ENCODE data around the gene IDH3A. TPM values are rescaled to one million over a fixed set of nuclear protein-coding genes. Genes with fewer than 3 reads are reported as not detected.

IDH3A gene
- total RNA-seq, 2 donors from 2014 or later, result 203 to 264 TPM

DNA sequence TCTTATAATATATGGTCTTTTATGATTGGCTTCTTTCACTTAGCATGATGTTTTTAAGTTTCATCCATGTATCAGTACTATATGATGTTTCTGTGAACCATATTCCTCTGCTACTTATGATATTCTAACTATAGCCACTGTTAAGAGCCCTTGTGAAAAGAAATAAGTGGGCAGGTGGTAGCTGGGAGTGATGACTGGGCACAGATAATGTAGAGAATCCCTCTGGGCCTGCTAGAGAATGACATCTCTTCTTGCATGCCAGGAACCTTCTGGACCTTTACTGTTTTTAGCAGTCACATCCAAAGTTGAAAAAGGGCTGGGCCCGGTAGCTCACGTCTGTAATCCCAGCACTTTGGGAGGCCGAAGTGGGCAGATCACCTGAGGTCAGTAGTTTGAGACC lies 10.2 kb downstream of the IDH3A start:
- no peak overlapping the region for H3K4me3 ChIP-seq
- TF ChIP-seq, protein P1, sequence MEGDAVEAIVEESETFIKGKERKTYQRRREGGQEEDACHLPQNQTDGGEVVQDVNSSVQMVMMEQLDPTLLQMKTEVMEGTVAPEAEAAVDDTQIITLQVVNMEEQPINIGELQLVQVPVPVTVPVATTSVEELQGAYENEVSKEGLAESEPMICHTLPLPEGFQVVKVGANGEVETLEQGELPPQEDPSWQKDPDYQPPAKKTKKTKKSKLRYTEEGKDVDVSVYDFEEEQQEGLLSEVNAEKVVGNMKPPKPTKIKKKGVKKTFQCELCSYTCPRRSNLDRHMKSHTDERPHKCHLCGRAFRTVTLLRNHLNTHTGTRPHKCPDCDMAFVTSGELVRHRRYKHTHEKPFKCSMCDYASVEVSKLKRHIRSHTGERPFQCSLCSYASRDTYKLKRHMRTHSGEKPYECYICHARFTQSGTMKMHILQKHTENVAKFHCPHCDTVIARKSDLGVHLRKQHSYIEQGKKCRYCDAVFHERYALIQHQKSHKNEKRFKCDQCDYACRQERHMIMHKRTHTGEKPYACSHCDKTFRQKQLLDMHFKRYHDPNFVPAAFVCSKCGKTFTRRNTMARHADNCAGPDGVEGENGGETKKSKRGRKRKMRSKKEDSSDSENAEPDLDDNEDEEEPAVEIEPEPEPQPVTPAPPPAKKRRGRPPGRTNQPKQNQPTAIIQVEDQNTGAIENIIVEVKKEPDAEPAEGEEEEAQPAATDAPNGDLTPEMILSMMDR (IDR thresholded peaks at IDR 0.05), result no peak
- H3K27me3 ChIP-seq, result no peaks in the 10 kb centered on the region
- H3K27ac ChIP-seq, result no peak overlapping the region
- intact Hi-C loops (cut with DNase I), result no loop called here
- no peak overlapping the region for H3K9ac ChIP-seq (ENCODE audit: low read depth in 2 of 2, low read length in 2 of 2)
- H3K36me3 ChIP-seq, result no peaks in the 10 kb centered on the region
- no peaks in the 10 kb centered on the region for H3K4me1 ChIP-seq
- no peak for DNase-seq
- H3K9me3 ChIP-seq, result no peaks in the 10 kb centered on the region

DNA sequence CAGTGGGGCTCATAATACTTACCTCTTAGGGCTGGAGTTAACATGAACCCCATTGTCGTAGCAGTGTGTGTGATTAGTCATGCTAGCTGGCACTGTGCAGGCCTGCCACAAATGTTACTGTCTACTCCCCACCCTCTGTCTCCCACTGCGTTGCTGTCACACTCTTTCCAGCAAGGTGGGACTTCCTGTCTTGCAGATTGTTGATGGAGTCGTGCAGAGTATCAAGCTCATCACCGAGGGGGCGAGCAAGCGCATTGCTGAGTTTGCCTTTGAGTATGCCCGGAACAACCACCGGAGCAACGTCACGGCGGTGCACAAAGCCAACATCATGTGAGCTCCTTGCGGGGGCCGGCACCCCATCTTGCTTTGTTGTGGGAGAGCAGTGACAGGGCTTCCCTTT lies 12.9 kb downstream of the IDH3A start:
- Histone ChIP-seq H3K27me3 (no peaks in the 10 kb centered on the region), H3K9ac (ENCODE audit: low read depth in 2 of 2, low read length in 2 of 2) (no peak overlapping the region), H3K4me1 (no peaks in the 10 kb centered on the region), H3K36me3 (no peaks in the 10 kb centered on the region), H3K27ac (no peak overlapping the region), H3K4me3 (no peak overlapping the region), H3K9me3 (no peaks in the 10 kb centered on the region)
- intact Hi-C loops (cut with DNase I), result no loop called here
- TF ChIP-seq, protein P1 (IDR thresholded peaks at IDR 0.05), result no peak
- no peak for DNase-seq

DNA sequence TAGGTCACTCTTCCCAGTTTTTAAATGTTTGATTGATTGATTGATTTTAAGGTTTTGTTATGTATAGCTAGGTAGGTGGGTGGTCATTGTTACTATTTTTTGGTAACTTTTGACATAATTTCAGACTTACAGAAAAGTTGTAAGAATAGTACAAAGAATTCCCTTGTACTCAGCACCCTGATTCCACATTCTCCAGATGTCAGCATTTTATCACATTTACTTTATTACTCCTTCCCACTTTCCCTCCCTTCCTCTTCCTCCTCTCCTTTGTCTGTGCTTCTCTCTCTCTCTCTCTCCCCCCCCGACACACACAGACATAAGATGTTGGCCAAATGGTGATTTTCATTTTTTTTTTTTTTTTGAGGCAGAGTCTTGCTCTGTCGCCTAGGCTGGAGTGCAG lies 14.8 kb downstream of the IDH3A start:
- H3K27me3 ChIP-seq, result no peaks in the 10 kb centered on the region
- H3K36me3 ChIP-seq, result no peaks in the 10 kb centered on the region
- TF ChIP-seq, protein P1 (IDR thresholded peaks at IDR 0.05), result no peak
- H3K4me1 ChIP-seq, result no peaks in the 10 kb centered on the region
- H3K27ac ChIP-seq, result no peak overlapping the region
- no peaks in the 10 kb centered on the region for H3K9me3 ChIP-seq
- H3K9ac ChIP-seq (ENCODE audit: low read depth in 2 of 2, low read length in 2 of 2), result no peak overlapping the region
- intact Hi-C loops (cut with DNase I), result no loop called here
- no peak for DNase-seq
- no peak overlapping the region for H3K4me3 ChIP-seq

DNA sequence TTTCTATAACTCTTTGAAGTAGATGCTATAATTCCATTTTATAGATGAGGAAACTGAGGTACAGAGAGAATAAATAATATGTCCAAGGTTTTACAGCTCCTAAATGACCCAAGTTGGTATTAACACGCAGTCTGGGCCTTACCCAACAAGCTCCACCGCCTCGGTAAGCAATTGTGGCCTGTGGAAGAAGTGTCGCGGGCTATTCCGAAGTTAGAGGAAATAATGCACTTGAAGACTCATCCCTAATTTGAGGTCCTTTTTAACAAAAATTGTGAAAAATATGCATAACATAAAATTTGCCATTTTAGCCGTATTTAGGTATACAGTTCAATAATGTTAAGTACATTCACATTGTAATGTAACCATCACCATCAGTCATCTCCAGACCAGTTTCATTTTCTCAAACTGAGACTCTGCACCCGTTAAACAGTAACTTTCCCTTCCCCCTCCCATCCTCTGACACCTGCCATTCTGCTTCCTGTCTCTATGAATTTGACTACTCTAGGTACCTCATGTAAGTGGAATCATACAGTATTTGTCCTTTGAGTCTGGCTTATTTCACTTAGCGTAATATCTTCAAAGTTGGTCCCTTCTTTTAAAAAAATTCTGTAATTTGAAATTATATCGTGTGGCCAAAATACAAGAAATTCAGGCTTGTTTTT lies 18.2 kb downstream of the IDH3A start:
- peak; percentile 15 for DNase-seq
- no peak overlapping the region for H3K9ac ChIP-seq (ENCODE audit: low read depth in 2 of 2, low read length in 2 of 2)
- H3K4me3 ChIP-seq, result no peak overlapping the region
- TF ChIP-seq, protein P1 (IDR thresholded peaks at IDR 0.05), result no peak
- no peaks in the 10 kb centered on the region for H3K36me3 ChIP-seq
- no peak overlapping the region for H3K27ac ChIP-seq
- no peaks in the 10 kb centered on the region for H3K27me3 ChIP-seq
- no peaks in the 10 kb centered on the region for H3K4me1 ChIP-seq
- no peaks in the 10 kb centered on the region for H3K9me3 ChIP-seq
- intact Hi-C loops (cut with DNase I), result no loop called here

DNA sequence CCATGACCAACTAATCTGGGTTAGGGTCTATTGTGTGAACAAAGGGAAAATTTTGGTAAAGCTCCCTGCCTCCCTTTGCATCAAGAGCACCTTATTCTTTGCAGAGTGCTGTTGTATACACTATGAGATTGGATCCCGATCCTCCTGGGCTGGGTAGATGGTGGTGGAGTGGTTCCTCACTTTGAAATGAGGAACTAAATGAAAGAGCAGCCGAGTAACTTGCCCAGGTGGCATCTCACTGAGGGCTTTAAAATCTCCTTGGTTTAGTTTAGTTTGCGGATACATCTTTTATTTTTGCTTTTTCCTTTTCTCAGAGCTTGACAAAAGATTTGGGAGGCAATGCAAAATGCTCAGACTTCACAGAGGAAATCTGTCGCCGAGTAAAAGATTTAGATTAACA lies 19.4 kb downstream of the IDH3A start:
- intact Hi-C loops (cut with DNase I), result no loop called here
- no peaks in the 10 kb centered on the region for H3K36me3 ChIP-seq
- no peak overlapping the region for H3K9ac ChIP-seq (ENCODE audit: low read depth in 2 of 2, low read length in 2 of 2)
- no peaks in the 10 kb centered on the region for H3K9me3 ChIP-seq
- no peaks in the 10 kb centered on the region for H3K4me1 ChIP-seq
- no peak overlapping the region for H3K27ac ChIP-seq
- no peaks in the 10 kb centered on the region for H3K27me3 ChIP-seq
- TF ChIP-seq, protein P1 (IDR thresholded peaks at IDR 0.05), result no peak
- H3K4me3 ChIP-seq, result no peak overlapping the region
- peak; percentile 14 for DNase-seq

Measured in colonic mucosa (tissue), 4 donors.